Gastrocnemius medialis (tissue), 4 donors: ENCODE results near the gene WNT7A.

Experiments
- CTCF ChIP-seq, 5 experiments: fragments of 450-650 bp in 3 of 5; fragments of 200-600 bp in 2 of 5; sonication (generic) in 2 of 5; IDR thresholded peaks in 4 of 5; conservative IDR thresholded peaks in 1 of 5; 1 replicate in 4 of 5; 2 replicates in 1 of 5; pipeline ENCODE4 v1.5.1; 2016 to 2019; ENCODE audit warnings: antibody characterized with exemption in 5 of 5, mild to moderate bottlenecking in 3 of 5, moderate library complexity in 3 of 5
- POLR2A ChIP-seq, 2 donors: fragments of 450-650 bp; IDR thresholded peaks; one replicate each; pipeline ENCODE4 v1.6.1; 2017; ENCODE audit warnings: antibody characterized with exemption in 2 of 2, mild to moderate bottlenecking in 2 of 2, moderate library complexity in 2 of 2

- TF ChIP-seq CTCF (IDR thresholded peaks at IDR 0.05 in 4 of 5, conservative IDR thresholded peaks at IDR 0.05 in 1 of 5) (no peak), POLR2A (IDR thresholded peaks at IDR 0.05) (no peak)
Observed at GRCh38 chr3:13844911-13845310, 35.0 kb downstream of the WNT7A start.
